Tibial artery (tissue), 4 donors: Measurements from ENCODE around the gene CABLES2.

Experiments used
- DNase-seq, 2 donors: peaks; one replicate each; pipeline ENCODE4 v3.0.0-alpha.2; 2019
- H3K27ac ChIP-seq, 2 donors: fragments of 200-600 bp; sonication (generic) in 1 of 2; 1 replicate in 1 of 2; 2 replicates in 1 of 2; pipeline ENCODE4 v1.5.1; 2018 to 2019; ENCODE audit warnings: mild to moderate bottlenecking in 1 of 2
- H3K27me3 ChIP-seq, 2 donors: fragments of 200-600 bp; sonication (generic) in 1 of 2; one replicate each; pipeline versions ENCODE4 v1.5.1 to v1.6.0; 2016 to 2019
- H3K36me3 ChIP-seq, 3 donors: fragments of 200-600 bp; sonication (generic) in 2 of 3; one replicate each; pipeline ENCODE4 v1.5.1; 2016 to 2019; ENCODE audit warnings: mild to moderate bottlenecking in 2 of 3
- H3K4me1 ChIP-seq, 4 donors: fragments of 200-600 bp; sonication (generic) in 2 of 4; 1 replicate in 3 of 4; 2 replicates in 1 of 4; pipeline ENCODE4 v1.5.1; 2016 to 2019
- H3K4me3 ChIP-seq, 2 donors: fragments of 200-600 bp; sonication (generic) in 1 of 2; 1 replicate in 1 of 2; 2 replicates in 1 of 2; pipeline ENCODE4 v1.5.1; 2018 to 2019; ENCODE audit warnings: mild to moderate bottlenecking in 2 of 2
- H3K9me3 ChIP-seq, 3 donors: fragments of 200-600 bp; sonication (generic) in 1 of 3; one replicate each; pipeline ENCODE4 v1.5.1; 2016 to 2019
- intact Hi-C: fragments of 100-400 bp; cut with DNase I; formaldehyde crosslinking; loops from one replicate; pipeline ENCODE4 v1.15.0; 2023; ENCODE audit warnings: low total_unique reads
- TF ChIP-seq, protein P1 (sequence below), 2 experiments: fragments of 200-600 bp in 1 of 2; fragments of 450-650 bp in 1 of 2; IDR thresholded peaks; one replicate each; pipeline ENCODE4 v1.5.1; 2017 to 2019; ENCODE audit warnings: antibody characterized with exemption in 2 of 2, mild to moderate bottlenecking in 1 of 2, moderate library complexity in 1 of 2

CABLES2 gene

DNA sequence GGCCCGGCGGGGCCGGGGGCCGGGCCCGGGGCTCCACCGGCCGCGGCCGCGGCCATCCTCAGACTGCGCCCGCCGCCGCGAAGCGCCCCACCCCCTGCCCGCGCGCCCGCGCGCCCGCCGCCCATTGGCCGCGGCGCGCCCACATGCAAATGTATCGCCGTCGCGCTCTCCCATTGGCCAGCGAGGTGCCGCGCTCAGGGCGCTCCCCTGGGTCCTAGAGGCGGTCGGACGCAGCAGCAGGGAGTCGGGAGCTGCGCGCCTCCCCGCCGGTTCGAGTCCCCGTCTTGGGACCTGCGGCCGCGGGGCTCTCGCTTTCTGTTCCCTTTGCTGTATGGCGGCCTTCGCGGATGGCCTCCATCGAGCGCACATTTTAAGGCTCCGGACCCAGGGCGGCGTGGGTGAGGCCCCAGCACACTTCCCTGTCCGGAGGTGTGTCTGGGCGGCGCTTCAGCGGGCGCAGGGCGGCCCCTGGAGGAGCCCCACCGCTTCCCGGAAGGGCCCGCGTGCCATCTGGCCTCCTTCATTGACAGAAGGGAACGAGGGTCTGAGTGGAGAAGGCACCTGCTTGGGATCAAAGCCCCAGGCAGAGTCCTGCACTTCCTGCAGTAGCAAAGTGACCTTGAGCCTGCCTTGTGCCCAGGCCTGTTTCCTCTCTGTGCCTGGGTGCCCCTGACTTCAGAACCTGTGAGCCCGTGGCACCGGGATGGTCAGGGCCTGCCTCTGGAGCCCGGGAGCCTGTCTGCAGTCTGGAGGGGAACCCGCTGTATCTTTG, at the start of gene CABLES2:
TSS of gene CABLES2 (minus strand) at position 65 of the 772 bp plus-strand sequence. CDS start at position 56, 9 bp downstream.
- Histone ChIP-seq H3K4me1 (peaks cover 0 to 62% (median 31%) of the 10 kb centered on the region in 4 donors), H3K4me3 (peak within 1 kb of the TSS; percentile 72 to 76), H3K27me3 (peaks cover 0 to 36% of the 10 kb centered on the region in 2 donors), H3K9me3 (no peaks in the 10 kb centered on the region), H3K27ac (peak within 1 kb of the TSS; percentile 65 to 76), H3K36me3 (peaks cover 0 to 13% (median 0%) of the 10 kb centered on the region in 3 donors)
- peak; percentile 94 to 96 for DNase-seq
- intact Hi-C loops: no loop called here
- TF ChIP-seq, protein P1, sequence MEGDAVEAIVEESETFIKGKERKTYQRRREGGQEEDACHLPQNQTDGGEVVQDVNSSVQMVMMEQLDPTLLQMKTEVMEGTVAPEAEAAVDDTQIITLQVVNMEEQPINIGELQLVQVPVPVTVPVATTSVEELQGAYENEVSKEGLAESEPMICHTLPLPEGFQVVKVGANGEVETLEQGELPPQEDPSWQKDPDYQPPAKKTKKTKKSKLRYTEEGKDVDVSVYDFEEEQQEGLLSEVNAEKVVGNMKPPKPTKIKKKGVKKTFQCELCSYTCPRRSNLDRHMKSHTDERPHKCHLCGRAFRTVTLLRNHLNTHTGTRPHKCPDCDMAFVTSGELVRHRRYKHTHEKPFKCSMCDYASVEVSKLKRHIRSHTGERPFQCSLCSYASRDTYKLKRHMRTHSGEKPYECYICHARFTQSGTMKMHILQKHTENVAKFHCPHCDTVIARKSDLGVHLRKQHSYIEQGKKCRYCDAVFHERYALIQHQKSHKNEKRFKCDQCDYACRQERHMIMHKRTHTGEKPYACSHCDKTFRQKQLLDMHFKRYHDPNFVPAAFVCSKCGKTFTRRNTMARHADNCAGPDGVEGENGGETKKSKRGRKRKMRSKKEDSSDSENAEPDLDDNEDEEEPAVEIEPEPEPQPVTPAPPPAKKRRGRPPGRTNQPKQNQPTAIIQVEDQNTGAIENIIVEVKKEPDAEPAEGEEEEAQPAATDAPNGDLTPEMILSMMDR (IDR thresholded peaks at IDR 0.05): peak in 1 of 2 experiments; percentile 46

GRCh38 chr20:62455929-62456328, 48.8 kb upstream of the CABLES2 start:
- Histone ChIP-seq H3K27me3 (peaks cover 0 to 91% of the 10 kb centered on the region in 2 donors), H3K4me3 (no peak overlapping the region), H3K9me3 (no peaks in the 10 kb centered on the region), H3K4me1 (no peaks in the 10 kb centered on the region), H3K27ac (no peak overlapping the region), H3K36me3 (no peaks in the 10 kb centered on the region)
- no peak for DNase-seq
- intact Hi-C loops: no loop called here
- TF ChIP-seq, protein P1 (IDR thresholded peaks at IDR 0.05): no peak

- intact Hi-C loops: no loop called here
- Histone ChIP-seq H3K9me3 (no peaks in the 10 kb centered on the region), H3K36me3 (no peaks in the 10 kb centered on the region), H3K27me3 (peaks cover 0 to 91% of the 10 kb centered on the region in 2 donors), H3K4me3 (no peak overlapping the region), H3K27ac (no peak overlapping the region), H3K4me1 (no peaks in the 10 kb centered on the region)
- DNase-seq: no peak
- TF ChIP-seq, protein P1 (IDR thresholded peaks at IDR 0.05): no peak
These were observed 48.0 kb upstream of the CABLES2 start for GRCh38 chr20:62454904-62455636.

- no peak overlapping the region for H3K27ac ChIP-seq
- TF ChIP-seq, protein P1 (IDR thresholded peaks at IDR 0.05): no peak
- H3K36me3 ChIP-seq: no peaks in the 10 kb centered on the region
- no peaks in the 10 kb centered on the region for H3K9me3 ChIP-seq
- DNase-seq: no peak
- intact Hi-C loops: no loop called here
- H3K4me3 ChIP-seq: no peak overlapping the region
- H3K4me1 ChIP-seq: no peaks in the 10 kb centered on the region
- peaks cover 0 to 91% of the 10 kb centered on the region in 2 donors for H3K27me3 ChIP-seq
These were observed 46.2 kb upstream of the CABLES2 start for GRCh38 chr20:62453186-62453808.

GRCh38 chr20:62452475-62453095, 45.5 kb upstream of the CABLES2 start:
- Histone ChIP-seq H3K27me3 (peaks cover 0 to 91% of the 10 kb centered on the region in 2 donors), H3K4me3 (no peak overlapping the region), H3K9me3 (no peaks in the 10 kb centered on the region), H3K4me1 (no peaks in the 10 kb centered on the region), H3K36me3 (no peaks in the 10 kb centered on the region), H3K27ac (no peak overlapping the region)
- intact Hi-C loops: no loop called here
- DNase-seq: no peak
- TF ChIP-seq, protein P1 (IDR thresholded peaks at IDR 0.05): no peak
